Ovary (tissue), 3 donors: ENCODE results near the gene CNPY3.

Source experiments
- POLR2A ChIP-seq: fragments of 450-650 bp; IDR thresholded peaks from one replicate; pipeline ENCODE4 v1.6.1; 2017; ENCODE audit warnings: antibody characterized with exemption, mild to moderate bottlenecking, moderate library complexity
- TF ChIP-seq, protein P1 (sequence below), 3 donors: fragments of 450-650 bp in 2 of 3; fragments of 200-600 bp in 1 of 3; IDR thresholded peaks; one replicate each; pipeline versions ENCODE4 v1.5.1 to v1.8.0; 2016 to 2022; ENCODE audit warnings: antibody characterized with exemption in 3 of 3, mild to moderate bottlenecking in 1 of 3
- donor health status: DM: no; HTN: no; CAD: no.

GRCh38 chr6:42967228-42967627 is 37.9 kb downstream of the CNPY3 start:
- TF ChIP-seq, protein P1, sequence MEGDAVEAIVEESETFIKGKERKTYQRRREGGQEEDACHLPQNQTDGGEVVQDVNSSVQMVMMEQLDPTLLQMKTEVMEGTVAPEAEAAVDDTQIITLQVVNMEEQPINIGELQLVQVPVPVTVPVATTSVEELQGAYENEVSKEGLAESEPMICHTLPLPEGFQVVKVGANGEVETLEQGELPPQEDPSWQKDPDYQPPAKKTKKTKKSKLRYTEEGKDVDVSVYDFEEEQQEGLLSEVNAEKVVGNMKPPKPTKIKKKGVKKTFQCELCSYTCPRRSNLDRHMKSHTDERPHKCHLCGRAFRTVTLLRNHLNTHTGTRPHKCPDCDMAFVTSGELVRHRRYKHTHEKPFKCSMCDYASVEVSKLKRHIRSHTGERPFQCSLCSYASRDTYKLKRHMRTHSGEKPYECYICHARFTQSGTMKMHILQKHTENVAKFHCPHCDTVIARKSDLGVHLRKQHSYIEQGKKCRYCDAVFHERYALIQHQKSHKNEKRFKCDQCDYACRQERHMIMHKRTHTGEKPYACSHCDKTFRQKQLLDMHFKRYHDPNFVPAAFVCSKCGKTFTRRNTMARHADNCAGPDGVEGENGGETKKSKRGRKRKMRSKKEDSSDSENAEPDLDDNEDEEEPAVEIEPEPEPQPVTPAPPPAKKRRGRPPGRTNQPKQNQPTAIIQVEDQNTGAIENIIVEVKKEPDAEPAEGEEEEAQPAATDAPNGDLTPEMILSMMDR (IDR thresholded peaks at IDR 0.05) = no peak
- TF ChIP-seq POLR2A = no peak
